Liver (tissue), 9 donors: Measurements from ENCODE around the gene TUSC2. TPM values are rescaled to one million over a fixed set of nuclear protein-coding genes. Genes with fewer than 3 reads are reported as not detected.
A peak's percentile ranks its signal among the peaks of the same experiment; 100 is the strongest.

ENCODE experiments used
- DNase-seq: peaks from one replicate; pipeline ENCODE4 v3.0.0-alpha.2; 2017; ENCODE audit warnings: low spot score
- H3K27ac ChIP-seq, 2 donors: one replicate each; pipeline ENCODE4 v1.7.0; 2013; ENCODE audit warnings: inconsistent platforms in 2 of 2, low read length in 2 of 2, control low read depth in 1 of 2, low read depth in 1 of 2, mild to moderate bottlenecking in 1 of 2
- H3K27me3 ChIP-seq, 4 donors: one replicate each; pipeline versions ENCODE4 v1.6.1 to v1.7.0; 2013; ENCODE audit warnings: low read length in 3 of 4, inconsistent platforms in 1 of 4, mild to moderate bottlenecking in 1 of 4, moderate library complexity in 1 of 4; ENCODE audit not compliant: control insufficient read depth in 4 of 4, insufficient read depth in 4 of 4
- H3K36me3 ChIP-seq, 4 donors: one replicate each; pipeline versions ENCODE4 v1.6.1 to v1.7.0; 2013; ENCODE audit warnings: low read length in 3 of 4, mild to moderate bottlenecking in 3 of 4, low read depth in 1 of 4, moderate library complexity in 1 of 4; ENCODE audit not compliant: control insufficient read depth in 4 of 4, insufficient read depth in 3 of 4
- H3K4me1 ChIP-seq, 4 donors: one replicate each; pipeline versions ENCODE4 v1.6.1 to v1.7.0; 2013; ENCODE audit warnings: low read length in 3 of 4, mild to moderate bottlenecking in 3 of 4, moderate library complexity in 1 of 4; ENCODE audit not compliant: control insufficient read depth in 4 of 4, insufficient read depth in 4 of 4
- H3K4me3 ChIP-seq, 3 donors: one replicate each; pipeline versions ENCODE4 v1.6.1 to v1.7.0; 2013; ENCODE audit warnings: low read length in 3 of 3, control low read depth in 1 of 3, low read depth in 1 of 3, mild to moderate bottlenecking in 1 of 3
- H3K9ac ChIP-seq, 2 donors: one replicate each; pipeline ENCODE4 v1.7.0; 2013; ENCODE audit warnings: low read length in 2 of 2, mild to moderate bottlenecking in 2 of 2, moderate library complexity in 2 of 2, control low read depth in 1 of 2, low read depth in 1 of 2
- H3K9me3 ChIP-seq, 4 donors: one replicate each; pipeline versions ENCODE4 v1.6.1 to v1.7.0; 2013; ENCODE audit warnings: low read length in 3 of 4; ENCODE audit not compliant: control insufficient read depth in 4 of 4
- EGR1 ChIP-seq, 2 donors: IDR thresholded peaks; 2 replicates each; pipeline ENCODE4 v1.6.1; 2016 to 2018; ENCODE audit warnings: antibody characterized with exemption in 2 of 2, low read depth in 2 of 2
- FOXA1 ChIP-seq: IDR thresholded peaks from 2 replicates; pipeline ENCODE4 v1.6.1; 2016; ENCODE audit warnings: antibody characterized with exemption
- HNF4A ChIP-seq, 2 donors: conservative IDR thresholded peaks; 2 replicates each; pipeline ENCODE4 v1.6.1; 2016; ENCODE audit warnings: antibody characterized with exemption in 2 of 2, mild to moderate bottlenecking in 2 of 2
- HNF4G ChIP-seq: IDR thresholded peaks from 2 replicates; pipeline ENCODE4 v1.6.1; 2016; ENCODE audit warnings: antibody characterized with exemption
- JUND ChIP-seq, 2 donors: IDR thresholded peaks; 2 replicates each; pipeline ENCODE4 v1.6.1; 2016; ENCODE audit warnings: antibody characterized with exemption in 2 of 2
- NR2F2 ChIP-seq: IDR thresholded peaks from 2 replicates; pipeline ENCODE4 v1.6.1; 2016; ENCODE audit warnings: antibody characterized with exemption
- RAD21 ChIP-seq, 2 donors: IDR thresholded peaks; 2 replicates each; pipeline ENCODE4 v1.6.1; 2016; ENCODE audit warnings: antibody characterized with exemption in 2 of 2, mild to moderate bottlenecking in 2 of 2
- RXRA ChIP-seq, 2 donors: IDR thresholded peaks; 2 replicates each; pipeline ENCODE4 v1.6.1; 2017 to 2018; ENCODE audit warnings: antibody characterized with exemption in 2 of 2, mild to moderate bottlenecking in 1 of 2
- SP1 ChIP-seq: IDR thresholded peaks from 2 replicates; pipeline ENCODE4 v1.6.1; 2018; ENCODE audit warnings: antibody characterized with exemption, mild to moderate bottlenecking
- TAF1 ChIP-seq: conservative IDR thresholded peaks from 2 replicates; pipeline ENCODE4 v1.6.1; 2016; ENCODE audit warnings: antibody characterized with exemption, mild to moderate bottlenecking
- WGBS: extraction: QIAGEN DNeasy Blood & Tissue Kit; methylation state at CpG from one replicate; pipeline ENCODE4 v1.1.7; 2013; 5-methylcytosine and 5-hydroxymethylcytosine counted together
- polyA plus RNA-seq, 2 donors: library from polyadenylated mRNA; stranded (reverse) in 1 of 2; unstranded in 1 of 2; fragments of 200-250 nt in 1 of 2; fragments of >200 nt in 1 of 2; fragmentation: Nextera tagmentation in 1 of 2; extraction: Ambion mirVana in 1 of 2; gene quantifications; one replicate each; pipeline versions ENCODE4 v1.2.1 to v1.2.3, GENCODE V29; 2013 to 2015
- total RNA-seq, 2 donors: library from RNA; depleted of rRNA; stranded (reverse); fragments of >200 nt; gene quantifications; one replicate each; pipeline ENCODE4 v1.2.3, GENCODE V29; 2014
- TF ChIP-seq, protein P1 (sequence below): IDR thresholded peaks from 2 replicates; pipeline ENCODE4 v1.6.1; 2016; ENCODE audit warnings: antibody characterized with exemption, mild to moderate bottlenecking
- TF ChIP-seq, protein P2 (sequence below): IDR thresholded peaks from 2 replicates; pipeline ENCODE4 v1.6.1; 2016; ENCODE audit warnings: antibody characterized with exemption
- donor health status: healthy.
- donor health status: healthy.
- donor health status: healthy.
- donor health status: healthy.
- donor health status: healthy.

The TUSC2 gene
- total and polyA plus RNA-seq, 4 donors = 12.7 to 37.7 (median 21.7) TPM

- Histone ChIP-seq H3K9me3 (no peaks in the 10 kb centered on the region), H3K9ac (peak within 1 kb of the TSS; percentile 94 to 97), H3K27ac (peak within 1 kb of the TSS; percentile 98 to 99), H3K4me1 (peaks cover 18 to 81% (median 61%) of the 10 kb centered on the region in 4 donors), H3K36me3 (peaks cover 0 to 10% (median 2%) of the 10 kb centered on the region in 4 donors), H3K27me3 (no peaks in the 10 kb centered on the region), H3K4me3 (peak within 1 kb of the TSS; percentile 81 to 96 (median 95))
- 58% methylated on average over 31 of the region's 31 CpGs for WGBS
- TF ChIP-seq RAD21 (IDR thresholded peaks at IDR 0.05) (no peak), JUND (IDR thresholded peaks at IDR 0.05) (no peak), HNF4G (no peak), RXRA (IDR thresholded peaks at IDR 0.05) (peak; percentile 22 to 45), SP1 (peak; percentile 38), NR2F2 (peak; percentile 99), EGR1 (IDR thresholded peaks at IDR 0.05; ENCODE audit: low read depth in 2 of 2) (no peak)
- TF ChIP-seq, protein P1, sequence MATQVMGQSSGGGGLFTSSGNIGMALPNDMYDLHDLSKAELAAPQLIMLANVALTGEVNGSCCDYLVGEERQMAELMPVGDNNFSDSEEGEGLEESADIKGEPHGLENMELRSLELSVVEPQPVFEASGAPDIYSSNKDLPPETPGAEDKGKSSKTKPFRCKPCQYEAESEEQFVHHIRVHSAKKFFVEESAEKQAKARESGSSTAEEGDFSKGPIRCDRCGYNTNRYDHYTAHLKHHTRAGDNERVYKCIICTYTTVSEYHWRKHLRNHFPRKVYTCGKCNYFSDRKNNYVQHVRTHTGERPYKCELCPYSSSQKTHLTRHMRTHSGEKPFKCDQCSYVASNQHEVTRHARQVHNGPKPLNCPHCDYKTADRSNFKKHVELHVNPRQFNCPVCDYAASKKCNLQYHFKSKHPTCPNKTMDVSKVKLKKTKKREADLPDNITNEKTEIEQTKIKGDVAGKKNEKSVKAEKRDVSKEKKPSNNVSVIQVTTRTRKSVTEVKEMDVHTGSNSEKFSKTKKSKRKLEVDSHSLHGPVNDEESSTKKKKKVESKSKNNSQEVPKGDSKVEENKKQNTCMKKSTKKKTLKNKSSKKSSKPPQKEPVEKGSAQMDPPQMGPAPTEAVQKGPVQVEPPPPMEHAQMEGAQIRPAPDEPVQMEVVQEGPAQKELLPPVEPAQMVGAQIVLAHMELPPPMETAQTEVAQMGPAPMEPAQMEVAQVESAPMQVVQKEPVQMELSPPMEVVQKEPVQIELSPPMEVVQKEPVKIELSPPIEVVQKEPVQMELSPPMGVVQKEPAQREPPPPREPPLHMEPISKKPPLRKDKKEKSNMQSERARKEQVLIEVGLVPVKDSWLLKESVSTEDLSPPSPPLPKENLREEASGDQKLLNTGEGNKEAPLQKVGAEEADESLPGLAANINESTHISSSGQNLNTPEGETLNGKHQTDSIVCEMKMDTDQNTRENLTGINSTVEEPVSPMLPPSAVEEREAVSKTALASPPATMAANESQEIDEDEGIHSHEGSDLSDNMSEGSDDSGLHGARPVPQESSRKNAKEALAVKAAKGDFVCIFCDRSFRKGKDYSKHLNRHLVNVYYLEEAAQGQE = no peak
- DNase-seq = no peak
These were observed 5.5 kb downstream of the TUSC2 start, which contains the start of gene HYAL2 for GRCh38 chr3:50322386-50323091. Gene HYAL2 (minus strand): TSS chr3:50322745. CDS start chr3:50320489, 2,256 bp downstream.

GRCh38 chr3:50322115-50322385, 6.0 kb downstream of the TUSC2 start:
- TF ChIP-seq TAF1 (no peak), EGR1 (IDR thresholded peaks at IDR 0.05; ENCODE audit: low read depth in 2 of 2) (no peak), HNF4A (conservative IDR thresholded peaks at IDR 0.05) (no peak), FOXA1 (no peak)
- TF ChIP-seq, protein P2, sequence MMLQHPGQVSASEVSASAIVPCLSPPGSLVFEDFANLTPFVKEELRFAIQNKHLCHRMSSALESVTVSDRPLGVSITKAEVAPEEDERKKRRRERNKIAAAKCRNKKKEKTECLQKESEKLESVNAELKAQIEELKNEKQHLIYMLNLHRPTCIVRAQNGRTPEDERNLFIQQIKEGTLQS = no peak
- TF ChIP-seq, protein P1 = no peak
- Histone ChIP-seq H3K27ac (peak overlapping the region; percentile 98 to 99), H3K9me3 (no peaks in the 10 kb centered on the region), H3K4me1 (peaks cover 15 to 76% (median 57%) of the 10 kb centered on the region in 4 donors), H3K4me3 (peak overlapping the region in 2 of 3 donors; percentile 81 to 95), H3K9ac (peak overlapping the region; percentile 42 to 49), H3K27me3 (no peaks in the 10 kb centered on the region), H3K36me3 (peaks cover 0 to 10% (median 2%) of the 10 kb centered on the region in 4 donors)
- no peak for DNase-seq
- WGBS = 58% methylated on average over 14 of the region's 14 CpGs
